NB4 (cell line): Measurements from ENCODE around the gene APMAP.

Experiments used
- CTCF ChIP-seq: IDR thresholded peaks from one replicate; pipeline ENCODE4 v1.5.1; 2012; ENCODE audit warnings: low read depth, low read length
- MAX ChIP-seq: IDR thresholded peaks from 2 replicates; pipeline ENCODE4 v1.6.1; 2011; ENCODE audit warnings: low read depth, low read length
- POLR2A ChIP-seq: IDR thresholded peaks from 2 replicates; pipeline ENCODE4 v1.6.1; 2011; ENCODE audit warnings: mild to moderate bottlenecking; ENCODE audit not compliant: insufficient read length; ENCODE audit errors: extremely low read depth

- no peak for TF ChIP-seq CTCF
- no peak for TF ChIP-seq POLR2A
- TF ChIP-seq MAX, result no peak
Observed at GRCh38 chr20:24936526-24937407, 55.8 kb downstream of the APMAP start.
